MCF 10A (cell line): ENCODE measurements around the gene ATL1. TPM values are rescaled to one million over a fixed set of nuclear protein-coding genes. Genes with fewer than 3 reads are reported as not detected.
"Not testable (repeated sequence)": the region's sequence is repeated elsewhere in the genome, so short reads cannot be mapped to it uniquely, and the experiment has no call there.

ENCODE experiments used
- BruUV-seq: library from RNA; stranded (reverse); fragments of 400-500 nt; replicated peaks from 2 replicates; lab custom pipeline; 2021; lab: Mats Ljungman, UMichigan
- CTCF ChIA-PET: fragments of 300-600 bp; sonication (Branson Sonifier 250); formaldehyde crosslinking; extraction: SDS; loops from one replicate; lab custom pipeline; 2021; ENCODE audit warnings: antibody characterized with exemption, inconsistent platforms; lab: Yijun Ruan, JAX
- POLR2A ChIA-PET: fragments of 300-600, 350-650 bp; sonication (Branson Sonifier 250); formaldehyde crosslinking; extraction: SDS; loops from one replicate; lab custom pipeline; 2020; ENCODE audit warnings: antibody characterized with exemption, inconsistent platforms; lab: Yijun Ruan, JAX
- DNase-seq: peaks from one replicate; pipeline ENCODE4 v3.0.0-alpha.2; 2018; ENCODE audit not compliant: unreplicated experiment
- H3K27ac Mint-ChIP-seq: one replicate; pipeline ENCODE4 v1.8.0; 2022; ENCODE audit warnings: mild to moderate bottlenecking, low read depth, mixed read lengths; ENCODE audit not compliant: unreplicated experiment
- H3K27me3 Mint-ChIP-seq: one replicate; pipeline ENCODE4 v1.8.0; 2022; ENCODE audit warnings: mixed read lengths; ENCODE audit not compliant: insufficient read depth, unreplicated experiment
- H3K36me3 Mint-ChIP-seq: one replicate; pipeline ENCODE4 v1.8.0; 2022; ENCODE audit warnings: mild to moderate bottlenecking, moderate library complexity, mixed read lengths; ENCODE audit not compliant: insufficient read depth, unreplicated experiment
- H3K4me1 Mint-ChIP-seq: one replicate; pipeline ENCODE4 v1.8.0; 2022; ENCODE audit warnings: mixed read lengths; ENCODE audit not compliant: insufficient read depth, unreplicated experiment
- H3K4me3 Mint-ChIP-seq: one replicate; pipeline ENCODE4 v1.8.0; 2022; ENCODE audit warnings: mild to moderate bottlenecking, moderate library complexity, mixed read lengths; ENCODE audit not compliant: unreplicated experiment
- H3K9me3 Mint-ChIP-seq: one replicate; pipeline ENCODE4 v1.8.0; 2022; ENCODE audit warnings: mixed read lengths; ENCODE audit not compliant: unreplicated experiment
- intact Hi-C: fragments of 100-400 bp; cut with micrococcal nuclease; formaldehyde crosslinking; loops from 2 replicates; pipeline ENCODE4 v1.14.1; 2022
- total RNA-seq: library from RNA; stranded (reverse); gene quantifications from 2 replicates; pipeline ENCODE4 v1.2.3, GENCODE V29; 2022
- TF ChIP-seq, protein P1 (sequence below): fragments of 200-600 bp; IDR thresholded peaks from one replicate; pipeline ENCODE4 v1.8.0; 2022; ENCODE audit warnings: antibody characterized with exemption, mild to moderate bottlenecking; ENCODE audit not compliant: unreplicated experiment

Gene ATL1
- total RNA-seq, 1 experiment from 2014 or later: 3.3 TPM

DNA sequence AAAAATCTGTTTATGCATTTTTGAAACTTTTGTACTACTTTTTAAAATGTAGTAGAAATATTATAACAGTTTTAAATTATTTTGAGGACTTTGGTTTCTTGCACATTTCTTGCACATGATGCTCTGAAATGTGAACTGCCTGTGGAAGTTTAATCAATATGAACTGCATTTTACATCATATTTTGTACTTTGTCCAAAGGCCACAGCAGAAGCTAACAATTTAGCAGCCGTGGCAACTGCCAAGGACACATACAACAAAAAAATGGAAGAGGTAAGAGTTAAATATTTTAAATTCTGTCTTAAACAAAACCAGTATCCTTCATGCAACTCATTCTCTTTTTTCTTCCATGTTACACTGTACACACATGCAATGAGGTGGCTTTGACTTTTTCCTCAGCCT is 63.0 kb downstream of the ATL1 start:
- BruUV-seq: no TSS peak
- CTCF ChIA-PET: no interaction called here
- TF ChIP-seq, protein P1, sequence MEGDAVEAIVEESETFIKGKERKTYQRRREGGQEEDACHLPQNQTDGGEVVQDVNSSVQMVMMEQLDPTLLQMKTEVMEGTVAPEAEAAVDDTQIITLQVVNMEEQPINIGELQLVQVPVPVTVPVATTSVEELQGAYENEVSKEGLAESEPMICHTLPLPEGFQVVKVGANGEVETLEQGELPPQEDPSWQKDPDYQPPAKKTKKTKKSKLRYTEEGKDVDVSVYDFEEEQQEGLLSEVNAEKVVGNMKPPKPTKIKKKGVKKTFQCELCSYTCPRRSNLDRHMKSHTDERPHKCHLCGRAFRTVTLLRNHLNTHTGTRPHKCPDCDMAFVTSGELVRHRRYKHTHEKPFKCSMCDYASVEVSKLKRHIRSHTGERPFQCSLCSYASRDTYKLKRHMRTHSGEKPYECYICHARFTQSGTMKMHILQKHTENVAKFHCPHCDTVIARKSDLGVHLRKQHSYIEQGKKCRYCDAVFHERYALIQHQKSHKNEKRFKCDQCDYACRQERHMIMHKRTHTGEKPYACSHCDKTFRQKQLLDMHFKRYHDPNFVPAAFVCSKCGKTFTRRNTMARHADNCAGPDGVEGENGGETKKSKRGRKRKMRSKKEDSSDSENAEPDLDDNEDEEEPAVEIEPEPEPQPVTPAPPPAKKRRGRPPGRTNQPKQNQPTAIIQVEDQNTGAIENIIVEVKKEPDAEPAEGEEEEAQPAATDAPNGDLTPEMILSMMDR: no peak
- Mint-ChIP-seq H3K27ac (no peak overlapping the region), H3K27me3 (no peaks in the 10 kb centered on the region), H3K36me3 (peaks cover 6% of the 10 kb centered on the region), H3K9me3 (no peaks in the 10 kb centered on the region), H3K4me1 (peaks cover 7% of the 10 kb centered on the region), H3K4me3 (no peak overlapping the region)
- intact Hi-C loops: no loop called here
- POLR2A ChIA-PET: no interaction called here
- DNase-seq: no peak

DNA sequence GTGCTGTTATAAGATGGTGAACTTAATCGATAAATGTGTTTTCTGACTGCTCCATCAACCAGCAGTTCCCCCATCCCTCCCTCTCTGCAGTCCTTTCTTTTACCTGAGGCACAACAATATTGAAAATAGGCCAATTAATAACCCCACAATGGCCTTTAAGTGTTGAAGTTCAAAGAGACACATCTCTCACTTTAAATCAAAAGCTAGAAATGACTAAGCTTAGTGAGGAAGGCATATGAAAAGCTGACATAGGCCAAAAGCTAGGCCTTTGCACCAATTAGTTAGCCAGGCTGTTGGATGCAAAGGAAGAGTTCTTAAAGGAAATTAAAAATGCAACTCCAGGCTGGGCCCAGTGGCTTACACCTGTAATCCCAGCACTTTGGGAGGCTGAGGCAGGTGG is 64.5 kb downstream of the ATL1 start:
- ChIA-PET CTCF (interaction anchor here (0.7 to 1.9 kb wide), 4 partner anchors 23 to 308 kb away, joined by 3 to 5 read pairs (median 4); no protein-coding TSS in a partner anchor), POLR2A (interaction anchor here (1.6 kb wide), 1 partner anchor 44 kb away, joined by 6 read pairs; the partner anchor contains the start of gene SAV1)
- intact Hi-C loops: no loop called here
- peaks cover 8% of the 10 kb centered on the region for H3K36me3 Mint-ChIP-seq
- TF ChIP-seq, protein P1: no peak
- H3K27ac Mint-ChIP-seq: no peak overlapping the region
- H3K4me3 Mint-ChIP-seq: no peak overlapping the region
- BruUV-seq: no TSS peak
- peaks cover 7% of the 10 kb centered on the region for H3K4me1 Mint-ChIP-seq
- no peak for DNase-seq
- no peaks in the 10 kb centered on the region for H3K27me3 Mint-ChIP-seq
- no peaks in the 10 kb centered on the region for H3K9me3 Mint-ChIP-seq

- H3K4me1 Mint-ChIP-seq, BruUV-seq, H3K27me3 Mint-ChIP-seq, H3K27ac Mint-ChIP-seq, intact Hi-C loops, H3K4me3 Mint-ChIP-seq, H3K9me3 Mint-ChIP-seq, DNase-seq: not testable (repeated sequence)
- POLR2A ChIA-PET: interaction anchor here (1.6 kb wide), 1 partner anchor 43 kb away, joined by 6 read pairs; the partner anchor contains the start of gene SAV1
- CTCF ChIA-PET: interaction anchor here (0.7 to 1.9 kb wide), 4 partner anchors 24 to 309 kb away, joined by 3 to 5 read pairs (median 4); no protein-coding TSS in a partner anchor
- peaks cover 13% of the 10 kb centered on the region for H3K36me3 Mint-ChIP-seq
Observed at GRCh38 chr14:50624947-50625346, 65.0 kb downstream of the ATL1 start.

GRCh38 chr14:50631408-50631821 is 71.5 kb downstream of the ATL1 start:
- Mint-ChIP-seq H3K9me3 (no peaks in the 10 kb centered on the region), H3K27me3 (no peaks in the 10 kb centered on the region), H3K27ac (no peak overlapping the region), H3K4me1 (no peaks in the 10 kb centered on the region), H3K36me3 (peaks cover 43% of the 10 kb centered on the region), H3K4me3 (no peak overlapping the region)
- POLR2A ChIA-PET: interaction anchor here (0.5 to 1.1 kb wide), 5 partner anchors 9 to 298 kb away, joined by 3 to 4 read pairs (median 3); no protein-coding TSS in a partner anchor
- intact Hi-C loops: no loop called here
- CTCF ChIA-PET: interaction anchor here (0.5 to 5.4 kb wide), 6 partner anchors 8 to 229 kb away, joined by 3 to 34 read pairs (median 3); no protein-coding TSS in a partner anchor
- DNase-seq: no peak
- TF ChIP-seq, protein P1: no peak
- no TSS peak for BruUV-seq
